Measurements from ENCODE around the gene MAGI2.

MAGI2 gene

GRCh38 chr7:78033410-78033809 is 1420.1 kb downstream of the MAGI2 start:
- Histone ChIP-seq H3K27ac (ENCODE audit: low read depth, low read length) (no peak overlapping the region), H3K4me2 (ENCODE audit: low read depth, low read length, poor library complexity, severe bottlenecking) (no peak overlapping the region), H3F3A (ENCODE audit: insufficient read depth) (no peaks in the 10 kb centered on the region), H3K4me3 (ENCODE audit: insufficient read depth, low read length, poor library complexity, severe bottlenecking) (no peak overlapping the region), H3K36me3 (ENCODE audit: low read length) (no peaks in the 10 kb centered on the region), H2AFZ (ENCODE audit: low read depth, low read length, severe bottlenecking) (no peak overlapping the region), H3K9me3 (ENCODE audit: insufficient read depth, low read length) (no peaks in the 10 kb centered on the region), H3K27me3 (ENCODE audit: low read length) (no peaks in the 10 kb centered on the region), H3K9ac (ENCODE audit: low read length) (no peak overlapping the region), H3K79me2 (ENCODE audit: insufficient read depth, low read length) (no peaks in the 10 kb centered on the region), H4K20me1 (ENCODE audit: low read depth, low read length) (no peaks in the 10 kb centered on the region), H3K9me2 (replicated peaks; ENCODE audit: insufficient read depth, low read length) (no peaks in the 10 kb centered on the region)
- TF ChIP-seq CTCF (IDR thresholded peaks at IDR 0.05; ENCODE audit: insufficient read depth, low read length, poor library complexity, severe bottlenecking), result no peak
- TF ChIP-seq EZH2phosphoT487 (conservative IDR thresholded peaks at IDR 0.05; ENCODE audit: low read length), result no peak

GRCh38 chr7:78026492-78026891 is 1427.0 kb downstream of the MAGI2 start:
- Histone ChIP-seq H4K20me1 (ENCODE audit: low read depth, low read length) (no peaks in the 10 kb centered on the region), H3K79me2 (ENCODE audit: insufficient read depth, low read length) (no peaks in the 10 kb centered on the region), H3K4me2 (ENCODE audit: low read depth, low read length, poor library complexity, severe bottlenecking) (no peak overlapping the region), H3K4me3 (ENCODE audit: insufficient read depth, low read length, poor library complexity, severe bottlenecking) (no peak overlapping the region), H2AFZ (ENCODE audit: low read depth, low read length, severe bottlenecking) (no peak overlapping the region), H3F3A (ENCODE audit: insufficient read depth) (no peaks in the 10 kb centered on the region), H3K9me2 (replicated peaks; ENCODE audit: insufficient read depth, low read length) (no peaks in the 10 kb centered on the region), H3K9ac (ENCODE audit: low read length) (no peak overlapping the region), H3K36me3 (ENCODE audit: low read length) (no peaks in the 10 kb centered on the region), H3K9me3 (ENCODE audit: insufficient read depth, low read length) (no peaks in the 10 kb centered on the region), H3K27ac (ENCODE audit: low read depth, low read length) (no peak overlapping the region), H3K27me3 (ENCODE audit: low read length) (no peaks in the 10 kb centered on the region)
- no peak for TF ChIP-seq EZH2phosphoT487 (conservative IDR thresholded peaks at IDR 0.05; ENCODE audit: low read length)
- no peak for TF ChIP-seq CTCF (IDR thresholded peaks at IDR 0.05; ENCODE audit: insufficient read depth, low read length, poor library complexity, severe bottlenecking)

GRCh38 chr7:78024591-78024990 is 1428.9 kb downstream of the MAGI2 start:
- Histone ChIP-seq H3F3A (ENCODE audit: insufficient read depth) (peaks cover 5% of the 10 kb centered on the region; the same call in 1 of the 2 replicates), H3K9ac (ENCODE audit: low read length) (no peak overlapping the region), H3K27ac (ENCODE audit: low read depth, low read length) (no peak overlapping the region), H3K36me3 (ENCODE audit: low read length) (no peaks in the 10 kb centered on the region), H3K79me2 (ENCODE audit: insufficient read depth, low read length) (no peaks in the 10 kb centered on the region), H3K27me3 (ENCODE audit: low read length) (no peaks in the 10 kb centered on the region), H3K4me3 (ENCODE audit: insufficient read depth, low read length, poor library complexity, severe bottlenecking) (no peak overlapping the region), H4K20me1 (ENCODE audit: low read depth, low read length) (no peaks in the 10 kb centered on the region), H3K9me3 (ENCODE audit: insufficient read depth, low read length) (no peaks in the 10 kb centered on the region), H2AFZ (ENCODE audit: low read depth, low read length, severe bottlenecking) (no peak overlapping the region), H3K9me2 (replicated peaks; ENCODE audit: insufficient read depth, low read length) (no peaks in the 10 kb centered on the region), H3K4me2 (ENCODE audit: low read depth, low read length, poor library complexity, severe bottlenecking) (no peak overlapping the region)
- no peak for TF ChIP-seq CTCF (IDR thresholded peaks at IDR 0.05; ENCODE audit: insufficient read depth, low read length, poor library complexity, severe bottlenecking)
- no peak for TF ChIP-seq EZH2phosphoT487 (conservative IDR thresholded peaks at IDR 0.05; ENCODE audit: low read length)
